Inflammatory macrophage treated with lipopolysaccharide for 1 hour (primary cell): ENCODE data around the gene ZSCAN29.

Source experiments
- DNase-seq, 2 donors: peaks; one replicate each; pipeline ENCODE4 v3.0.0-alpha.2; 2020 to 2022

ZSCAN29 gene

GRCh38 chr15:43346305-43346704 is 24.5 kb downstream of the ZSCAN29 start:
- DNase-seq: no peak

- DNase-seq: no peak
Observed at GRCh38 chr15:43330780-43331087, 40.1 kb downstream of the ZSCAN29 start.

DNA sequence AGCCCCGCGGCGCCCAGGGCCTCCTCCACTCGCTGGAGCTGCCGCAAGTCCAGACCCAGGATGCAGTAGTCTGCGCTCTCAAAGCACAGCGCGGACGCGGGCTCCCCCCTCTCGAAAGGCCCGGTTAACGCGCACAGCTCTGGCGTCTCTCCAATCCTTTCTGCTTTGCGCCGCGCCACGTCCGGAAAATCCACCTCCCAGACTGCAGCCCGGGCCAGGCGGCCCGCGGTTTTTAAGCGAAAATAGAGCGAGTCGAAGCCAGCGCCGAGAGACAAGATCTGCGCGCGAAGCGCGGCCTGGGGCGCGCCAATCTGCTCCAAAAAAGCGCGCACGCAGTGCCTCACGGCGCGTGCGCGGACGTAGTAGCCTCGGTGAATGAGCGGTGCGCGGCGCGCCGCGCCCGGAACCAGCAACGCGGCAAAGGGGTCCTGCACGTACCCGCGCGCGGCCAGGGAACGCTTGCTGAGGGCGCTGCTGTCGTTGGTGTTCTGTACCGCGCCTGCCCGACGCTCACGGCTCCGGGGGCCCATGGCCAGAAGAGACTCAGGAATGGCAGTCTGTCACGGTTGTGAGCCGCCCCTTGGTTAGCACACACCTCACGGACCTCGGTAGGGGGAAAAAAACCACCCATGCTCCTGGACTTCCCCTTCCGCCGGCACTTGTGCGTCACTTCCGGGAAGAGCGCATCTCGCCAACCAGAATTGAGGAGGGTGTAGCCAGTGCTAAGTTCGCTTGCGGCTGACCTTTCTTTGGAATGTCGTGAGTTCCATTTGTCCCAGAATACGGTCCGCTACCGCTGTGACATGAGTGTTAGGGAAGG is 40.7 kb downstream of the ZSCAN29 start, which contains the start of gene LCMT2:
TSS of gene LCMT2 (minus strand) at position 614 of the 820 bp plus-strand sequence. CDS start at position 530, 84 bp downstream.
- peak; percentile 89 to 92 for DNase-seq

DNA sequence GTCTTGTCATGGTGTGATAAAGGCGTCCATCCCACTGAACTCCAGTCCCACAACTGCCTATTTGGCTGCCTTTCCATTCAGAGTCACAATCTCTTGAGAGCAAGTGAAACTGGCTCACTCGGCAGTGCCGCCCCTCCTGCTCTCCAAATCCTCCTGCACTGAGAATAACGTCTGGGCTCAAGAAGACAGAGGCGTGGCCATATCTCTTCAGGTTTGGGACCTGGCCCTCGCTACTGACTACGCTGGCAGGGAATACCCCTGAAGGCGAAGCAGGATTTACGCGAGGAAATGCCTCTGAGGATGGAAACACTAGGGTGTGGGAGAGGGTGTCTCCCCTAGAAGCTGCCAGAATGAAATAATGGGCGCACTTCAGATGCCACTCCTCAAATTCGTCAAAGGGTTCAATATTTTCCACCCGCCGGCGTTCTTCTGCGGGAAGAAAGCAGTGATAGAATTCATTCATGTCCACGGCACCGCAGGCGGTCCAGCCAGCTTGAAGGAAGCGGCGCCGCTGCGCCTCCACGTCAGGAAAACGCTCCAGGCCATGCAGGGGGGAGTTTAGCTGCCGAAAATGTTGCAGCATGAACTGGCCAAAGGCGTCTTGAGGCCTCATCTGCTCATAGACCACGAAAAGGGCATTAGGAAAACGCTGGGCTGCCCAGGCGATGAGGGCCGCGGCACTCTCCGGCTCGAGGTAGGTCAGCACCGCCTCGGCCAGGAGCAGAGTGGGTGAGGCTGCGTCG is 41.5 kb downstream of the ZSCAN29 start:
- no peak for DNase-seq

- no peak for DNase-seq
Observed at GRCh38 chr15:43325039-43325684, 45.7 kb downstream of the ZSCAN29 start.

DNA sequence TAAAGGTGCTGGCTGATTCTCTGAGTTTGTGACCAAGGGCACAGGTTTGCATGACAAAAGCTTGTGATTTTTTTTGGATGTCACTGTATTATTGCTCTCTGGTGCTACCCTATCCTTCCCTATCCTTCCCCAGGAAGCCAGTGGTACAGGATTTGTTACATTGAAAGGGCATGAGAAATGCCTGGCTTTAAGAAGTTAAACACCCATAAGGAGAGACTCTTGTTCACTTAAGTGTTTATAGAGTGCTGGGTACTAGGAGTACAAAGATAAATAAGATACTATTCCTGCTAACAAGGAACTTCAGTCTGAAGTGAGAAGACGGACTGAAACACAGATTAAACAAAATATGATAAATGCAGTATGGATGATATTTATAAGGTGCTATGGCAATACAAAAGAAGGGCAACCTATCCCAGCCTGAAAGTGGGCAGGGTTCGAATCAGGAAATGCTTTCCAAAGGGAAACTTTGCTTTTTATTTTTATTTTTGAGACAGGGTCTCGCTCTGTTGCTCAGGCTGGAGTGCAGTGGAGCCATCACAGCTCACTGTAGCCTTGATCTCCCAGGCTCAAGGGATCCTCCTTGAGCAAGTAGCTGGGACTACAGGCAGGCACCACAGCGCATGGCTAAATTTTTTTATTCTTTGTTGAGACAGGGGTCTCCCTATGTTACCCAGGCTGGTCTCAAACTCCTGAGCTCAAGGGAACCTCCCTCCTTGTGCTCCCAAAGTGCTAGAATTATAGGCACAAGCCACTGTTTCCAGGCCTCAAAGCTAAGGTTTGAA is 51.7 kb downstream of the ZSCAN29 start:
- no peak for DNase-seq

- no peak for DNase-seq
Observed at GRCh38 chr15:43317566-43318184, 53.2 kb downstream of the ZSCAN29 start.

GRCh38 chr15:43316971-43317346 is 53.9 kb downstream of the ZSCAN29 start:
- DNase-seq: no peak

GRCh38 chr15:43316016-43316970 is 54.5 kb downstream of the ZSCAN29 start:
- DNase-seq: no peak

DNA sequence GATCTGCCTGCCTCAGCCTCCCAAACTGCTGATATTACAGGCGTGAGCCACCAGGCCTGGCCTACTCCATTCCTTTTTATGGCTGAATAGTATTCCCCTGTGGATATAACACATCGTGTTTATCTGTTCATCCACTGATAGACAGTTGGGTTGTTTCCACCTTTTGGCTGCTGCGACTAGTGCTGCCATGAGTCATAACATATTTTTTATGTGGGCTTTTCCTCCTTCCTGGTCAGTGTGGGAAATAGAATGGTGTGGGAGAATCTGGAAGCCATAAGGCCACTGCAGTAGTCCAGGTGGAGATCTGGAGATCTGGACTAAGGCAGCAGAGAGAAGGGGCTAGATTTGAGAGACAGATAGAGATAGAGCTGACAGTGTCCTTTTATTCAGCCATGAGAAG is 56.7 kb downstream of the ZSCAN29 start:
- no peak for DNase-seq

GRCh38 chr15:43312378-43312777 is 58.5 kb downstream of the ZSCAN29 start:
- no peak for DNase-seq
